ENCODE measurements around the gene NSD2. TPM values are rescaled to one million over a fixed set of nuclear protein-coding genes. Genes with fewer than 3 reads are reported as not detected.
A peak's percentile ranks its signal among the peaks of the same experiment; 100 is the strongest.

The NSD2 gene
- total RNA-seq, 3 donors from 2014 or later = 82.8 to 114 (median 83.3) TPM

DNA sequence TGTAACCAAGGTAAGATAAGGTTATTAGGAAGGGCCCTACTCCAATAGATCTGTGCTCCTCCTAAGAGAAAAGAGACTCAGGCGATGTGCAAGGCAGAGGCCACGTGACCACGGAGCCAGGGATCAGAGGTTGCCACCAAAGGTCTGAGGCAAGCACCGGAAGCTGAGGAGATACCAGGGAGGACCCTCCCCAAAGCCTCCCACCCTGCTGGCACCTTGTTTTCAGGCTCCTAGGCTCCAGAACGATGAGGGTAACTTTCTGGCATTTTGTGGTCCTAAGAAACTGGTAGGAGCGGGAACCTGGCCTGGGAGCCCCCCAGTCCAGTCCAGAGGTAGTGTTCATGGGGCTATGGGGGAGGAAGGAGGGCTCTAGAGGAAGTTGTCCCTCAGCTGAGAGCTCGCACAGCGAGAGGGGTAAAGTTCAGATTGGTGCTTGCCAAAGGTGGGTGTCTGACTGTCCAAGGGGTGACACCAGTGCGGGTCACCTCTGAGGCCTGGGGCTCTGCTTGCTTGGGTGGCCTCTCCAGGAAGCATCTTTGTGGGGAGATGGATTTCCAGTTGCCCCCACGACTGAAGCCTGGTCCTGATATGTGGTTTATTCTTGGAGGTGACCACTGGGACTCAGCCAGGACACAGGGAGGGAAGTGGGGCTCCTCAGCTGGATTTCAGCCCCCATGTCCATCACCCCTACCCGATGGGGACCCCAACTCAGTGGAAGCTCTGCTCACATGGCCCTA lies 7.7 kb upstream of the NSD2 start:
- ATAC-seq (no peak), DNase-seq (peak in 1 of 3 donors; percentile 27)
- H3K4me1 ChIP-seq (ENCODE audit: low read depth) = peaks cover 7% of the 10 kb centered on the region
- no peaks in the 10 kb centered on the region for H3K9me3 ChIP-seq
- no peaks in the 10 kb centered on the region for H3K36me3 ChIP-seq (ENCODE audit: low read depth)
- no peak overlapping the region for H3K4me3 ChIP-seq
- intact Hi-C loops (cut with DNase I, micrococcal nuclease) = no loop called here
- TF ChIP-seq, protein P1, sequence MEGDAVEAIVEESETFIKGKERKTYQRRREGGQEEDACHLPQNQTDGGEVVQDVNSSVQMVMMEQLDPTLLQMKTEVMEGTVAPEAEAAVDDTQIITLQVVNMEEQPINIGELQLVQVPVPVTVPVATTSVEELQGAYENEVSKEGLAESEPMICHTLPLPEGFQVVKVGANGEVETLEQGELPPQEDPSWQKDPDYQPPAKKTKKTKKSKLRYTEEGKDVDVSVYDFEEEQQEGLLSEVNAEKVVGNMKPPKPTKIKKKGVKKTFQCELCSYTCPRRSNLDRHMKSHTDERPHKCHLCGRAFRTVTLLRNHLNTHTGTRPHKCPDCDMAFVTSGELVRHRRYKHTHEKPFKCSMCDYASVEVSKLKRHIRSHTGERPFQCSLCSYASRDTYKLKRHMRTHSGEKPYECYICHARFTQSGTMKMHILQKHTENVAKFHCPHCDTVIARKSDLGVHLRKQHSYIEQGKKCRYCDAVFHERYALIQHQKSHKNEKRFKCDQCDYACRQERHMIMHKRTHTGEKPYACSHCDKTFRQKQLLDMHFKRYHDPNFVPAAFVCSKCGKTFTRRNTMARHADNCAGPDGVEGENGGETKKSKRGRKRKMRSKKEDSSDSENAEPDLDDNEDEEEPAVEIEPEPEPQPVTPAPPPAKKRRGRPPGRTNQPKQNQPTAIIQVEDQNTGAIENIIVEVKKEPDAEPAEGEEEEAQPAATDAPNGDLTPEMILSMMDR (IDR thresholded peaks at IDR 0.05) = no peak

DNA sequence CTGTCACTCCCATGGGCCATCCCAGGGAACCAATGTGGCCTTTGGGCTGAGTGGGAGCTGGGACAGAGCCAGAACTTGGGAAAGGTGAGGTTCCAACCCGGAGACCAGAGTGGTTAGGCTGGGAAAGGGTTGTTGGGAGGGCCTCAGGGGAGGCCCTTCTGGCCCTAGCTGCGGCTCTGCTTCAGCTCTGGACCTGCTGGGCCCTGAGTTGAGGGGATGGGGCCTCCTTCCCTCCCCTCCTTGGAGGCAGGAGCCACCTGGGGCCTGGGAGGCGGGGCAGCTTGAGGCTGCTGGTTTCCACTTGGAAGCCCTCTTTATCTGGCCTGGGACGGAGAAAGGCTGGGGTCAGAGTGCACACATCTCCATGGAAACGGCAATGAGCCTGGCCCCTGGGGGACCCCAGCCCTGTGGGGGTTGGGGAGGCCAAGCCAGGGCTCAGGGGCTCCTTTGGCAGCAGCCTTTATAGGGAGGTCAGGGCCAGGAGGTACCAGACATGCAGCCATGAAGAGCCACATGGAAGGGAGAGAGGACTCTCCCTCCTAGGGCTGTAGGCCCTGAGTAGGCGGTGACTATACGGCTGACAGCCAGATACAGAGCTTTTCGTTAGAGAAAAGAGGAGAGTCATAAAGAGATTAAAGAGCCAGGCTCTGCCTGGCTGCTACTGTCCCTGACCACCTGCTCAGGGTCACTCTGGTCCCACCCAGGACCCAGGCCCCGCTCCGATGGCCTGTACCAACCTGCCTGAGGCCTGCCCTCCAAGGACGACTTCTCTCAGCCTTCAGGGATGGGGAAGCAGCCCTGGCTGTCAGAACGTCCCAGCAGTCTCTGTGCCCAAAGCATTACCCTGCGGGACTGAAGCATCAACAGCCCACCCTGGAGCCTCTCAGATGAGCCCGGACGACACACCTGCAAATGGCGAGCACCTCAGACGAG lies 6.9 kb upstream of the NSD2 start:
- no peak for ATAC-seq
- H3K4me3 ChIP-seq = no peak overlapping the region
- peaks cover 15% of the 10 kb centered on the region for H3K4me1 ChIP-seq (ENCODE audit: low read depth)
- intact Hi-C loops (cut with DNase I, micrococcal nuclease) = no loop called here
- peak in 1 of 3 donors; percentile 47 for DNase-seq
- TF ChIP-seq, protein P1 (IDR thresholded peaks at IDR 0.05) = no peak
- no peaks in the 10 kb centered on the region for H3K9me3 ChIP-seq
- H3K36me3 ChIP-seq (ENCODE audit: low read depth) = no peaks in the 10 kb centered on the region

DNA sequence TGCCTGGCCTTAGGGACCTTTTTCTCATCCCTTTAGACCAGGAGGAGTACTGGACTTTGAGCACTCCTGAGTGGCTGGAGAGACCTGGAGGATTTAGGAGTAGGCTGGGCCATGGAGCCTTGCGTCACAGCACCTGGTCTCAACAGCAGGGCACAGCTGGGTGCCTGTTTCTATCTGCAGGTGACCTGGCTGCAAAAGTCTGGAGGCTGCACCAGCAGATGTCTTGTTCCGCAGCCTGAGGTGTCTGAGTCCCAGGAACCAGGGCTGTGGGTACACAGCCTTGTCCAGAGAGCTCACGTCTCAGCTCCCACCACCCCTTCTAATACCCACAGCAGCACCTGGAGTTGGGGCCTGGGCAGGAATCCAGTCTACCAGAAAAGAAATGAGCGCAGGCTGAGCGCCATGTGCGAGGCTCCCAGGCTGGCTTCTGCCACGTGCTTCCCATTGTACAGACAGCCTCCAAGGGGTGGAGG lies 5.0 kb upstream of the NSD2 start:
- no peaks in the 10 kb centered on the region for H3K36me3 ChIP-seq (ENCODE audit: low read depth)
- H3K4me3 ChIP-seq = no peak overlapping the region
- peaks cover 24% of the 10 kb centered on the region for H3K4me1 ChIP-seq (ENCODE audit: low read depth)
- no peak for ATAC-seq
- TF ChIP-seq, protein P1 (IDR thresholded peaks at IDR 0.05) = no peak
- no peaks in the 10 kb centered on the region for H3K9me3 ChIP-seq
- peak in 1 of 3 donors; percentile 43 for DNase-seq
- intact Hi-C loops (cut with DNase I, micrococcal nuclease) = no loop called here

DNA sequence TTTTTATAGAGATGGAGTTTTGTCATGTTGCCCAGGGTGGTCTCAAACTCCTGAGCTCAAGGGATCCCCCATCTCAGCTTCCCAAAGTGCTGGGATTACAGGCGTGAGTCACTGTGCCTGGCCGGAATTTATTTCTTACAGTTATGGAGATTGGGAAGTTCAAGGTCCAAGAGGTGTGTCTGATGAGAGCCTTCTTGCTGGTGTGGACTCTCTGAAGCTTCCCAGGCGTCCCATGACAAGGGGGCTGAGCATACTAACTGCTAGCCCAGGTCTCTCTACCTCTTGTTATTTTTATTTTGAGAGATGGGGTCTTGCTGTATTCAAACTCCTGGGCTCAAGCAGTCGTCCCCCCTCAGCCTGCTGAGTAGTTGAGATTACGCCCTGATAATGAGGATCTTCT lies 2.9 kb upstream of the NSD2 start:
- TF ChIP-seq, protein P1 (IDR thresholded peaks at IDR 0.05) = no peak
- intact Hi-C loops (cut with DNase I, micrococcal nuclease) = no loop called here
- peaks cover 26% of the 10 kb centered on the region for H3K4me1 ChIP-seq (ENCODE audit: low read depth)

DNA sequence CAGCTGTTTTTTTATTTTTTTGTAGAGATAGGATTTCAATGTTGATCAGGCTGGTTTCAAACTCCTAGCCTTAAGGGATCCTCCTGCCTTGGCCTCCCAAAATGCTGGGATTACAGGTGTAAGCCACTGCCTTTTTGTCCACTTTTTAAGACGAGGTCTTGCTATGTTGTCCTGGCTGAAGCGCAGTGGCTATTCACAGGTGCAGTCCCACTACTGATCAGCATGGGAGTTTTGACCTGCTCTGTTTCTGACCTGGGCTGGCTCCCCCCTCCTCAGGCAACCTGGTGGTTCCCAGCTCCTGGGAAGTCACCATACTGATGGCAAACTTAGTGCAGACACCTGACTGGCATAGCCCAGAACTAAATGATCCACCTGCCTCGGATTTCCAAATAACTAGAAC lies 2.3 kb upstream of the NSD2 start:
- no peak for ATAC-seq
- no peaks in the 10 kb centered on the region for H3K9me3 ChIP-seq
- TF ChIP-seq, protein P1 (IDR thresholded peaks at IDR 0.05) = no peak
- peaks cover 29% of the 10 kb centered on the region for H3K4me1 ChIP-seq (ENCODE audit: low read depth)
- intact Hi-C loops (cut with DNase I, micrococcal nuclease) = no loop called here
- peak in 1 of 3 donors; percentile 37 for DNase-seq
- no peaks in the 10 kb centered on the region for H3K36me3 ChIP-seq (ENCODE audit: low read depth)
- H3K4me3 ChIP-seq = no peak overlapping the region

More for the DNA sequence above, 2.9 kb upstream of the NSD2 start:
- no peaks in the 10 kb centered on the region for H3K9me3 ChIP-seq
- ATAC-seq (peak; percentile 55), DNase-seq (peak in 2 of 3 donors; percentile 56 to 84)
- H3K4me3 ChIP-seq = no peak overlapping the region
- H3K36me3 ChIP-seq (ENCODE audit: low read depth) = no peaks in the 10 kb centered on the region

All from mucosa of descending colon (tissue), 3 donors.